Inflammatory macrophage (primary cell): ENCODE measurements around the gene WDR26.
"Not testable (repeated sequence)": the region's sequence is repeated elsewhere in the genome, so short reads cannot be mapped to it uniquely, and the experiment has no call there.

Source experiments
- DNase-seq, 2 donors: peaks; one replicate each; pipeline ENCODE4 v3.0.0-alpha.2; 2020 to 2022
- total RNA-seq, 18 experiments: gene quantifications; one replicate each; lab custom pipeline; 2026; ENCODE audit warnings: mixed read lengths in 6 of 18, inconsistent platforms in 2 of 18; lab: John Stamatoyannopoulos, UW

Gene WDR26
- total RNA-seq, result 86.6 to 309 (median 181) reads per million in 18 experiments

DNA sequence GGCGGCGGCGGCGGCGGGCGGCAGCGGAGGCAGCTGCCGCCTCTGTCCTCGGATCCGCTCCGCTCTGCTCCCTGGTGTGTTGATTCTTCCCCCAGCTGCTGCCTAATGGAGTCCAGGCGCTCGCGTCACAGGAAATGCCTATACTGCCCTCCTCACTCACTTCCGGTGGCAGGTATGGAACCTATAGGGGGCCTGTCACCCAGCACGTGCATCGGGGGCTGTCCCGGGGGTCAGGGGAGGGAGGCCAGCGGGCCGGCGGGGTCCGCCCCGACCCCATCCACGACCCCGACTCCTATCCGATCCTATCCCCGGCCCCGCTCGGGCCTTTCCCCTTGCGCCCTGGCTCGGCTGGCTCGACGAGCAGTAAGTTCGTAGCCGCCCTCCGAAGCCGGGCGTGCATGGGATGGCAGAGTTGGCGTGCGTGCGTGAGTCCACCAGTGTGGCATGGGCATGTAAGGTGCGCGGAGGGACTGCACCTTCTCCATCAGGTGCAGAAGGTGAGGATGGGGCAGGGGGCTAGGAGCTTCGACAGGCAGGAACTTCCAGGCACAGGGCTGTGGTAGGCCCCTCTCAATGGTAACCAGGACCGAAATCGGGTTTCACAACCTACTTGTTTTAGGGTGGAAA, at the start of gene WDR26:
Gene WDR26, minus strand, starts transcription at position 107 of the 627 bp plus-strand sequence.
- peak; percentile 81 to 87 for DNase-seq

DNA sequence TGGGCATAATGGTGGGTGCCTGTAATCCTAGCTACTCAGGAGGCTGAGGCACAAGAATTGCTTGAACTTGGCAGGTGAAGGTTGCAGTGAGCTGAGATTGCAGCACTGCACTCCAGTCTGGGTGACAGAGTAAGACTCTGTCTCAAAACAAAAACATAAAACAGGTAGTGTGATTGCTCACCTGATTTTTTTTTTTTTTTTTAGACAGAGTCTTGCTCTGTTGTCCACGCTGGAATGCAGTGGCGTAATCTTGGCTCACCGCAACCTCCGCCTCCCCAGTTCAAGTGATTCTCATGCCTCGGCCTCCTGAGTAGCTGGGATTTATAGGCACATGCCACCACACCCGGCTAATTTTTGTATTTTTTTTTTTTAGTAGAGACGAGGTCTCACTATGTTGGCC, 48.6 kb upstream of the WDR26 start:
- DNase-seq, result not testable (repeated sequence)

DNA sequence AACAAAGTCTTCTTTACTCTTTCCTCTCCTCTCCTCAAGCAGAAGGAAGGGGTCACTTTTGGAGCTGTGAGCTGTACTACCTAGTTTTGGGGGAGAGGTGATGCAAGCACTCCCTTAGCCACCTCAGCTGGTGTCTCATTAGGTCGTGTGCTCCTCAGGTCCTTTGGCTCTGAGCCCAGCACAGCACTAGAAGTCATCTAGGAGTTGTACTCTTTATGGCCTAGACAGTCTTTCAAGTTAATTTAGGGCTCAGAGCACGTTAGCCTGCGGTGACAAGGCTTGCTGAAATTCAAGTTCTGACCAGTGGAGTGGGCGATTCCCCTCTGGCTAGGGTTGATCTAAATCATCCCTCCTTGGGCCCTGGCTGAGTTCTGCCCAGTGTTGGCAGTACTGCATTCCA, 48.0 kb upstream of the WDR26 start:
- DNase-seq, result no peak

DNA sequence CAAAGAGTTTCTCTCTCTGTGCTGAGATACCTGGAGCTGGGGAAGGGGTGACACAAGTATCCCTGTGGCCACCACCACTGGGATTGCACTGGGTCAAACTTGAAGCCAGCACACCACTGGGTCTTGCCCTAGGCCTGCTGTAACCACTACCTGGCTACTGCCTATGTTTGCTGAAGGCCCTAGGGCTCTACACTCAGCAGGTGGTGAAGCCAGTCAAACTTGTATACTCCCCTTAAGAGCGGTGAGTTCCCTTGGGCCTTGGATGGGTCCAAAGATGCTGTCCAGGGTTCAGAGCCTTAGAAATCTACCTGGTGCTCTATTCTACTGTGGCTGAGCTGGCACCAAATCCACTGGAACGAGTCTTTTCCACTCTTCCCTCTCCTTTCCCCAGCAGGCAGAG, 47.0 kb upstream of the WDR26 start:
- DNase-seq, result no peak

GRCh38 chr1:224480888-224481459, 46.4 kb upstream of the WDR26 start:
- DNase-seq, result not testable (repeated sequence)

- not testable (repeated sequence) for DNase-seq
Observed at GRCh38 chr1:224480200-224480599, 45.6 kb upstream of the WDR26 start.

DNA sequence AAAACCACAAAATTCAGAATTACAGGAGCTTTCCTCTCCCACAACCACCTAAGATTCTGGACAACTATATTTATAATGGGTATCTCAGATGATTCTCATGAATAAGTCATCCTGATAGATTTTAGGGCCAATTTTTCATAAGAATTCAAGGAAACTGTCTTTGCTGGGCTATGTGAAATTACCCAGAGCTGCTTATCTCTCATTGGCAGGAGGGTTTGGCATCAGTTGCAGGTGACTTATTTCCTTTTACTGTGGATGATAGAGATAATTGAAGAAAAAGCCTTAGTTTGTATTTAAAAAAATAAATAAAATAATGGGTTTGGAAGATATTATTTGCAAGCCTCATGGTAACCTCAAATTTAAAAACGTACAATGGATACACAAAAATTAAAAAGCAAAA, 38.2 kb upstream of the WDR26 start:
- no peak for DNase-seq

DNA sequence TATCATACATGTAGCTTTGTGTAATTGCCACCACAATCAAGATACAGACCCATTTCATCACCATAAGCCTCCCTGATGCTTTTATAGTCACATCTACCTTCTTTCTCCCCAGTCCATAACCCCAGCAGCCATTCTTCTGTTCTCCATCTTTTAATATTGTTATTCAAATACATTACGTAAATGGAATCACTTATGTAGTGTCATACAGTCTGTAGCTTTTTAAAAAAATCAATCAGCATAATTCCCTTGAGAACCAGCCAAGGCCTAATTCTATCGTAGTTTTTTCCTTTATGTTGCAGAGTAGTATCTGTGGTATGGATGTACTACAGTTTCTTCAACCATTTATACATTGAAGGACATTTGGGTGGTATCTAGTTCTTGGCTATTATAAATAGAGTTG, 31.6 kb upstream of the WDR26 start:
- DNase-seq, result no peak

GRCh38 chr1:224459966-224460365, 25.4 kb upstream of the WDR26 start:
- no peak for DNase-seq

DNA sequence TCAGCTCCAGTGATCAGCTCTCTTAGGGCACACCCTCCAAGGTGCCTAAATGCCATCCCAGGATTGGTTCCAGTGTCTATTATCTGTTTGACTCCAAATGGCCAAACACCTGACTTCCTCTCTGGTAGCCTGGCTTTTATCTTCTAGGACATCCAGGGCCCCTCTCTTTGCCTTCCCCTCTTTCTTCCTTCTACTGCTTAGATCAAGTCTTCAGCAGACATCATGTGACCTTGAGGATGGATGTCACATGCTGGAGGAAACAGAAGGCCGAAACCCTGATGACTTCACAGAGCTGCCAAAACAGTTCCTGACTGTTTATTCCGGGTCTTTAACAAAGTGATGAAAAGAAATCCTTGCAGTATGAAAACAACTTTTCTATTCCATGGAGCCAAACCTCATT, 24.4 kb upstream of the WDR26 start:
- DNase-seq, result peak; percentile 63 to 73

DNA sequence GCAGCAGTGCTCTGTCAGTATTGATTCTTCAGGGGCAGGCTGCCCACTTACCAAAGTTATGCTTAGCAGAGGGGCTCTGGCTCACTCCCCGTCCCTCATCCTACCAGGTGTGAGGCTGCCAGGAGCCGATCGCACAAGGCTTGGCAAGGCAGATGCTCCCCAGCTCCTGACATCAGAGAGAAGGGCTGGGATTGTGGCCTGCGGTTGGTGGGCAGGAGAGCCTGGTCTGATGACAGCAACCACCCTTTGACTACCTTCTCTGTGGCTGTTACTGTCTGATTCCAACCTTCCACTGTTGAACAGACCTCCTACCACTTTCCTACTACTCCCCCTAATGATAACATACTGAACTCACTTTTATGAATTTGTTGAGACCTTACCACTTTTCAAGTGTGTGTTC, 23.7 kb upstream of the WDR26 start:
- no peak for DNase-seq

DNA sequence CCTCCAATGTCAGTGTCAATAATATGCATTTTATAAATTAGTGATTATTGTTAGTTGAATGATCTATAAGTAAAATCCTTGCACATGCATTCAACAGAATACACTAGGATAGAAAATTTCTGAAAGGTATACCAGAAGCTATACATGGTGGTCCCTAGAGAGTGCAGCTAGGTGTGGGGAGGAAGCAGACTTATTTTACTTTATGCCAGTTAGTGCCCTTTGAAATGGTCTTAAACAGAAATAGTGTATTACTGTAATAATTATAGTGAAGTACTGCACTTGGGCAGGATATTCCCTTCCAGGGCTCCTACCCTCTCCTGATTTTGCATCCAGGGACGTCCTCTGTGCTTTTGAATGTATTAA, 23.2 kb upstream of the WDR26 start:
- no peak for DNase-seq

GRCh38 chr1:224456637-224456953, 22.0 kb upstream of the WDR26 start:
- no peak for DNase-seq

DNA sequence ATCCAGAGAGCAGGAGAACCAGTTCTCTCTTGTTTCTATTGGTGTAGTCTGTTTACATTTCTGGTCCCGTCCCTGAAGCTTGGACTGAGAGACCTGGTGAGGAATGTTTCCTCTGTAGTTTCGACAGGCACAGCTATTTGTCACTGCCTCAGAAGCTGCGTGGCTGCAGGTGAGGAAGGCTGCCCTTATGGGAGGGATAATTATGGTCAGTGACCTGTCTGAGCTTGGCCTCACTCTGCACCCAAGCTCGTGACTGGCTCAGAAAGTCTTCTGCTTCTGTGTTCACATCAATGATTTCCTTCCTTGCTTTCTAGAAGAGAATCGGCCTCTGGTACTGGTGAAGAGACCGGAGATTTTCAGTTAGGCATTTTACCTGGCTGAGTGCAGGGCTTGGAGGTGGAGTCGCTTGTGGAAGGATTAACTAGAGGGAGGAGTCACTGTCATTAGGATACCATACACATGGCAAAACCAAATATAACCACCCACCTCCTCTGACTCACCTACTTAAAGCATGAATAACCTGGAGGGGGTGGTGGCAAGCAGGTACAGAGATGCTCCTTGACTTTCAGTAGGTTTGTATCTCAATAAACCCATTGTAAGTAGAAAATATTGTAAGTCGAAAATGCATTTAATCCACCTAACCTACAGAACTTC, 19.9 kb upstream of the WDR26 start:
- DNase-seq, result no peak

DNA sequence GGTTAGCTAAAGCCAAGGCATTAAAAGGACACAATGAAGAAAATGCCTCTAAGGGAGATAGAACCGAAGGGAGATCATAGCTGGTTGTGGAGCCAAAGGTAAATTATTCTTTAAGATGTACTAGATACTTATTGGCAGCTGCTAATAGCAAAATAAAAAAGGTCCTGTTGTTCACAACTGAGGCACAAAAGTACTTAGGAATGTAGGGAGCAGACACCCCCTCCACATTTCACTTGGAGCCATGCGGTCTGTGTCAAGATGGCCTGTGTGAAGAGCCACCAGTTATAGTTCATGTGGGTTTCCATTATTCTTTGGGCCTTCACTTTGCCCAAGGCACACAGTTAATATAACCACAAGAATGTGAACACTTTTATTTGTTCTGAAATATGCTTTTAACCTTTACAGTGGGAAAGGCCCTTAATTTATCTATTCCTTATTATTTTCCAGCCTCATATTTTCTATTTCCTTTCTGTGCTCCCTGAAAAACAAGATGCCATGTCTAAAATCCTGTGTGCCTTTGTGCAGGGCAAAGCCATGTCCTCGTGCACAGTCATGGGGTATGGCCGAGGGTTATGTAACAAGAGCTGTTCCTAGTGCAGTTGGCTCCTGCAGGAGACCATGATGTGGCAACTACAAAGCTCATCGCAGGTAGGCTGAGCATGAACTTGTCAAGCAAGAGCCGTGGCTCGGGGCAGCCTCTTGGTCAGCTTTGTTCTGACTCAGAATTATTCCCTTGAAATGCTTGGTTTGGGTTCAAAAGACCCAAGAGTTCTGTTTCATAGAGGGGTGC, 16.2 kb upstream of the WDR26 start:
- DNase-seq, result no peak

- DNase-seq, result peak in 1 of 2 donors; percentile 28
Observed at GRCh38 chr1:224450159-224450558, 15.6 kb upstream of the WDR26 start.

- no peak for DNase-seq
Observed at GRCh38 chr1:224448453-224449017, 13.9 kb upstream of the WDR26 start.

DNA sequence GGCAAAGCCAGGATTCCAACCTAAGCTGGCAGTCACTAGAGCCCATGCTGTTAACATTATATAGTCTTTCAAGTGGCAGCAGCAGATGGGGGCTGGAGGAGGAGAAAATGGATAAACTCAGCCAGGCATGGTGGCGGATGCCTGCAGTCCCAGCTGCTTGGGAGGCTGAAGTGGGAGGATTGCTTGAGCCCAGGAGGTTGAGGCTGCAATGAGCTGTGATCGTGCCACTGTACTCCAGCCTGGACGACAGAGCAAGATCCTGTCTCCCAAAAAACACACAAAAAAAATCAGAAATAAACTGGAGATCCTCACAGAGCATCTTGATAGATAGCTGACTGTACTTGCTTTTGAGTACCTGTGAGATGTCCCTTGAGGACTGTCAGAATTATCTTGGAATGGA, 13.4 kb upstream of the WDR26 start:
- DNase-seq, result no peak

GRCh38 chr1:224447251-224447650, 12.7 kb upstream of the WDR26 start:
- peak; percentile 45 to 56 for DNase-seq

DNA sequence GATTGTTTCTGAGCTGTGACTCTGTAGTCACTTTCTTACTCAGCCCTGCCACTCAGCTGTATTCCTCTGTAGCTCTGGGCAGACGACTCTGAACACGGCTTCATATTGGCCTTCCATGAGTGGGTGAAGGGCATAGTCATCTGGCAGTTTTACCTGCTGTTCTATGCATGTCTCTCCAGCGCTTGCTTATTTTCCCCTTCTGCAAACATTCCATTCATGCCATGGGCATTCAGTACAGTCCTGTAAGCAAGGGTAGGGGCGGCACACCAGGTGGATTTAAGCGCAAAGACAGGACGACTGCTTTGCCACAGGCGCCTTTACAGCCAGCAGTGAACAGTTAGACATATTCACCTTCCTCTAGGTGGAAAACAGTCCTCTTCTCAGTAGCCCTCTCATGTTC, 4.4 kb upstream of the WDR26 start:
- DNase-seq, result no peak

DNA sequence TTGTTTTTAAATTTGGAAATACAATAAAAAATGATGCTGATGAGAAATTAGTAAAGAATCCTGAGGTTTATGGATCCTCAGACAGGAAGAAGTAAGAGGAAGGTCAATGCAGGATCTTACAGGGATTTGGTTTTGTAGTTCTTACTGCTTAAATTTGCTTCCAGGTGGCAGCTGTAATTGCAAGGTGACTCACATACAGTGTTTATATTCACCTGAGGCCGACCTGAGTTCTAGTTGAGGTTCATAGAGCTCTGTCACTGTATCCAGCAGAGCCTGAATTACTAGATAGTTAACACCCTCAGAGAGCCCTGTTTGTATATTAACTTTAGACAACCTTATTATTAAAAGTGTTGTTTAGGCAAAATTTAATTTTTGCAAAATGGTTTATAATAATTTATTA, 1.4 kb upstream of the WDR26 start:
- DNase-seq, result no peak

DNA sequence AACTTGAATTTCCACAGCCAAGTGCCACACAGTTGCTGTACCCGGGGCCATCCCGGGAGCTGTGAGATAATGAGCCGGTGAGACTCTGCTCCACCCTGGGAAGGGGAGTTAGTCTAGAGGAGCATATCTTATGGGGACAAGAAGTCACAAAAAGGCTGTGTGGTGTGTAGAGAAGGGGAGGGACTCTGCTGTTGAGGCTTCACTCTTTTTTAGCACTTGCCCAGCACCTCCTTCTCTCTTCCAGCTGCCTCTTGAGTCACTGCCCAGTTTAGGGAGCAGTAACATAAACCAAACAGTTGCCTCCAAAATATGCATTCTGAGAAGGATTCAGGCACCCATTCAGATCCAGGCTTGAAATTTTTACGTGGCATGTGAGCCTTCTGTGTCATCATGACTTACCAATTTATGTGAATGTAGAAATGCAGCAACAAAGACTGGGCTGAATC, 744 bp upstream of the WDR26 start:
- DNase-seq, result peak; percentile 8 to 35
